Stomach (tissue), 19 donors: ENCODE results near the gene MAML1. TPM values are rescaled to one million over a fixed set of nuclear protein-coding genes. Genes with fewer than 3 reads are reported as not detected.
A peak's percentile ranks its signal among the peaks of the same experiment; 100 is the strongest.
"Not testable (repeated sequence)": the region's sequence is repeated elsewhere in the genome, so short reads cannot be mapped to it uniquely, and the experiment has no call there.

Experiments
- DNase-seq, 2 donors: peaks; one replicate each; pipeline versions ENCODE4 v3.0.0 to v3.0.0-alpha.2; 2013 to 2019
- H3K27ac ChIP-seq, 5 donors: fragments of 200-600 bp in 4 of 5; sonication (generic) in 4 of 5; one replicate each; pipeline ENCODE4 v1.5.1; 2013 to 2019; ENCODE audit warnings: mild to moderate bottlenecking in 1 of 5, moderate library complexity in 1 of 5
- H3K27me3 ChIP-seq, 3 donors: fragments of 200-600 bp; sonication (generic); one replicate each; pipeline ENCODE4 v1.5.1; 2017 to 2019; ENCODE audit warnings: mixed run types in 1 of 3
- H3K36me3 ChIP-seq, 4 donors: fragments of 200-600 bp; sonication (generic); 1 replicate in 3 of 4; 2 replicates in 1 of 4; pipeline ENCODE4 v1.5.1; 2016 to 2019
- H3K4me1 ChIP-seq, 4 donors: fragments of 200-600 bp; sonication (generic); one replicate each; pipeline ENCODE4 v1.5.1; 2016 to 2019
- H3K4me3 ChIP-seq, 4 donors: fragments of 200-600 bp; sonication (generic) in 3 of 4; one replicate each; pipeline ENCODE4 v1.5.1; 2016 to 2019; ENCODE audit warnings: mild to moderate bottlenecking in 1 of 4
- H3K9me3 ChIP-seq, 4 donors: fragments of 200-600 bp; sonication (generic); one replicate each; pipeline ENCODE4 v1.5.1; 2016 to 2019
- CTCF ChIP-seq, 7 experiments: fragments of 450-650 bp in 4 of 7; fragments of 200-600 bp in 3 of 7; sonication (generic) in 3 of 7; IDR thresholded peaks; one replicate each; pipeline ENCODE4 v1.5.1; 2016 to 2019; ENCODE audit warnings: antibody characterized with exemption in 7 of 7, control low read depth in 2 of 7, mild to moderate bottlenecking in 1 of 7
- EP300 ChIP-seq: sonication (generic); formaldehyde crosslinking; IDR thresholded peaks from one replicate; pipeline ENCODE4 v1.6.1; 2017; ENCODE audit warnings: antibody characterized with exemption
- POLR2A ChIP-seq, 4 donors: fragments of 450-650 bp; IDR thresholded peaks; one replicate each; pipeline ENCODE4 v1.6.1; 2016; ENCODE audit warnings: antibody characterized with exemption in 4 of 4, control low read depth in 2 of 4, mild to moderate bottlenecking in 1 of 4, moderate library complexity in 1 of 4
- POLR2AphosphoS5 ChIP-seq, 3 donors: sonication (generic); formaldehyde crosslinking; IDR thresholded peaks; one replicate each; pipeline ENCODE4 v1.6.1; 2016; ENCODE audit warnings: antibody characterized with exemption in 3 of 3
- WGBS, 5 donors: extraction: QIAGEN DNeasy Blood & Tissue Kit in 3 of 5; methylation state at CpG; one replicate each; pipeline versions ENCODE4 v1.1.5 to v1.1.7; 2013 to 2018; 5-methylcytosine and 5-hydroxymethylcytosine counted together
- intact Hi-C: fragments of 100-400 bp; cut with DNase I; formaldehyde crosslinking; loops from one replicate; pipeline ENCODE4 v1.15.1; 2023; ENCODE audit warnings: low total_unique reads
- long read RNA-seq, 10 donors: transcript quantifications; one replicate each; lab custom pipeline, GENCODE V29; 2026
- polyA plus RNA-seq, 3 donors: library from polyadenylated mRNA; stranded (reverse); fragments of 200-250 nt; gene quantifications; one replicate each; pipeline ENCODE4 v1.2.3, GENCODE V29; 2013
- total RNA-seq, 5 donors: library from RNA; depleted of rRNA; stranded (reverse); fragments of >200 nt; gene quantifications; one replicate each; pipeline versions ENCODE4 v1.1.0 to v1.2.3, GENCODE V29; 2014 to 2016
- donor health status: healthy with polysubstance abuse.
- donor health status: Bipolar disorder and iron deficiency.
- donor health status: healthy.

MAML1 gene
- 10 to 100 TPM; 11.1 to 26.8 (median 16.0) TPM for total RNA-seq
- 1 to 10 TPM; 5.8 to 7.4 (median 6.1) TPM for polyA plus RNA-seq
- long read RNA-seq, donor 1 = 0 reads
- long read RNA-seq, donor 2, full-length matches to known transcripts = 5 of 84 reads
- long read RNA-seq, donor 2, partial matches to known transcripts = 79 of 84 reads
- long read RNA-seq, donor 2, other reads (novel, unspliced or antisense) = 0 of 84 reads
- long read RNA-seq, donor 3 = 0 reads
- long read RNA-seq, donor 4 = 0 reads
- long read RNA-seq, donor 5, full-length matches to known transcripts = 4 of 17 reads
- long read RNA-seq, donor 5, partial matches to known transcripts = 13 of 17 reads
- long read RNA-seq, donor 5, other reads (novel, unspliced or antisense) = 0 of 17 reads
- long read RNA-seq, donor 6, full-length matches to known transcripts = 2 of 13 reads
- long read RNA-seq, donor 6, partial matches to known transcripts = 11 of 13 reads
- long read RNA-seq, donor 6, other reads (novel, unspliced or antisense) = 0 of 13 reads
- long read RNA-seq, donor 7, partial matches to known transcripts = 16 of 17 reads
- long read RNA-seq, donor 7, other reads (novel, unspliced or antisense) = 0 of 17 reads
- long read RNA-seq, donor 8, full-length matches to known transcripts = 2 of 2 reads
- long read RNA-seq, donor 8, partial matches to known transcripts = 0 of 2 reads
- long read RNA-seq, donor 8, other reads (novel, unspliced or antisense) = 0 of 2 reads
- long read RNA-seq, donor 9, partial matches to known transcripts = 5 of 7 reads
- long read RNA-seq, donor 9, other reads (novel, unspliced or antisense) = 0 of 7 reads
- long read RNA-seq, donor 10 = 0 reads

- Histone ChIP-seq H3K27ac (peak within 1 kb of the TSS; percentile 91 to 99 (median 99)), H3K4me3 (peak within 1 kb of the TSS; percentile 76 to 97 (median 90)), H3K27me3 (no peaks in the 10 kb centered on the region), H3K9me3 (no peaks in the 10 kb centered on the region), H3K36me3 (peaks cover 21 to 35% (median 33%) of the 10 kb centered on the region in 4 donors), H3K4me1 (peaks cover 33 to 52% (median 45%) of the 10 kb centered on the region in 4 donors)
- WGBS, 5 donors = 0 to 2% (median 0%) methylated on average over 26 to 41 of the region's 41 CpGs
- peak; percentile 100 for DNase-seq
- TF ChIP-seq POLR2AphosphoS5 (IDR thresholded peaks at IDR 0.05) (peak; percentile 52 to 91 (median 78)), EP300 (no peak), POLR2A (IDR thresholded peaks at IDR 0.05) (peak in 1 of 4 donors; percentile 8)
- intact Hi-C loops = no loop called here
Measured at GRCh38 chr5:179732412-179732917, at the start of gene MAML1. Gene MAML1, plus strand, starts transcription at chr5:179732822. Its CDS starts 291 bp downstream, at chr5:179733113.

GRCh38 chr5:179689212-179689611 is 43.4 kb upstream of the MAML1 start:
- H3K9me3 ChIP-seq, DNase-seq, H3K4me3 ChIP-seq, H3K27ac ChIP-seq, H3K36me3 ChIP-seq, H3K27me3 ChIP-seq, intact Hi-C loops, H3K4me1 ChIP-seq: not testable (repeated sequence)
- 85 to 88% (median 86%) methylated on average over 9 of the region's 9 CpGs for WGBS, 5 donors

GRCh38 chr5:179694561-179694960 is 38.1 kb upstream of the MAML1 start:
- no peak overlapping the region for H3K4me3 ChIP-seq
- 88 to 92% (median 90%) methylated on average over 6 of the region's 6 CpGs for WGBS, 5 donors
- no peaks in the 10 kb centered on the region for H3K27me3 ChIP-seq
- peaks cover 11 to 19% (median 15%) of the 10 kb centered on the region in 4 donors for H3K4me1 ChIP-seq
- no peak for DNase-seq
- no peak overlapping the region for H3K27ac ChIP-seq
- H3K9me3 ChIP-seq = no peaks in the 10 kb centered on the region
- intact Hi-C loops = no loop called here
- TF ChIP-seq POLR2A (IDR thresholded peaks at IDR 0.05) = no peak
- TF ChIP-seq CTCF (IDR thresholded peaks at IDR 0.05) = no peak
- TF ChIP-seq EP300 = no peak
- TF ChIP-seq POLR2AphosphoS5 (IDR thresholded peaks at IDR 0.05) = no peak
- H3K36me3 ChIP-seq = no peaks in the 10 kb centered on the region

GRCh38 chr5:179696603-179697002 is 36.0 kb upstream of the MAML1 start:
- intact Hi-C loops = no loop called here
- TF ChIP-seq POLR2AphosphoS5 (IDR thresholded peaks at IDR 0.05) (no peak), POLR2A (IDR thresholded peaks at IDR 0.05) (no peak), EP300 (no peak), CTCF (IDR thresholded peaks at IDR 0.05) (no peak)
- 88 to 90% (median 89%) methylated on average over 3 of the region's 3 CpGs for WGBS, 5 donors
- no peaks in the 10 kb centered on the region for H3K27me3 ChIP-seq
- peaks cover 0 to 6% (median 2%) of the 10 kb centered on the region in 4 donors for H3K36me3 ChIP-seq
- H3K27ac ChIP-seq = no peak overlapping the region
- H3K9me3 ChIP-seq = no peaks in the 10 kb centered on the region
- DNase-seq = no peak
- peaks cover 23 to 36% (median 28%) of the 10 kb centered on the region in 4 donors for H3K4me1 ChIP-seq
- H3K4me3 ChIP-seq = no peak overlapping the region

GRCh38 chr5:179697108-179697507 is 35.5 kb upstream of the MAML1 start:
- no peaks in the 10 kb centered on the region for H3K27me3 ChIP-seq
- H3K27ac ChIP-seq = peak overlapping the region in 4 of 5 donors; percentile 98 to 99 (median 99)
- no peaks in the 10 kb centered on the region for H3K9me3 ChIP-seq
- H3K4me1 ChIP-seq = peaks cover 23 to 40% (median 32%) of the 10 kb centered on the region in 4 donors
- peak overlapping the region in 2 of 4 donors; percentile 93 to 96 for H3K4me3 ChIP-seq
- H3K36me3 ChIP-seq = peaks cover 0 to 10% (median 3%) of the 10 kb centered on the region in 4 donors
- TF ChIP-seq POLR2AphosphoS5 (IDR thresholded peaks at IDR 0.05) = no peak
- no peak for TF ChIP-seq POLR2A (IDR thresholded peaks at IDR 0.05)
- no peak for TF ChIP-seq EP300
- TF ChIP-seq CTCF (IDR thresholded peaks at IDR 0.05) = no peak
- no peak for DNase-seq
- 81 to 100% (median 98%) methylated on average over 2 of the region's 2 CpGs for WGBS, 5 donors
- intact Hi-C loops = no loop called here

GRCh38 chr5:179697543-179697942 is 35.1 kb upstream of the MAML1 start:
- intact Hi-C loops = not testable (repeated sequence)
- peak overlapping the region; percentile 71 to 98 (median 94) for H3K4me3 ChIP-seq
- WGBS, 5 donors = 91 to 97% (median 96%) methylated on average over 15 of the region's 15 CpGs

More at GRCh38 chr5:179697543-179697942, 35.1 kb upstream of the MAML1 start:
- not testable (repeated sequence) for DNase-seq, H3K9me3 ChIP-seq, H3K27me3 ChIP-seq
- Histone ChIP-seq H3K4me1 (peaks cover 27 to 45% (median 35%) of the 10 kb centered on the region in 4 donors), H3K36me3 (peaks cover 0 to 14% (median 5%) of the 10 kb centered on the region in 4 donors), H3K27ac (peak overlapping the region; percentile 97 to 99 (median 99))
